Right lobe of liver (tissue), 4 donors: ENCODE measurements around the gene CHST8.

Source experiments
- CTCF ChIP-seq, 4 donors: fragments of 200-600 bp in 3 of 4; fragments of 450-650 bp in 1 of 4; IDR thresholded peaks; one replicate each; pipeline versions ENCODE4 v1.5.1 to v1.8.0; 2016 to 2022; ENCODE audit warnings: antibody characterized with exemption in 4 of 4, mild to moderate bottlenecking in 2 of 4
- POLR2A ChIP-seq: fragments of 450-650 bp; IDR thresholded peaks from one replicate; pipeline ENCODE4 v1.6.1; 2017; ENCODE audit warnings: antibody characterized with exemption, mild to moderate bottlenecking
- donor health status: DM: no; HTN: no; CAD: no.
- donor health status: DM: no; HTN: no; CAD: no.
- donor health status: DM: no; HTN: yes; CAD: no.

GRCh38 chr19:33750587-33751435 lies 129.1 kb downstream of the CHST8 start:
- no peak for TF ChIP-seq CTCF (IDR thresholded peaks at IDR 0.05)
- TF ChIP-seq POLR2A = no peak
